KOPT-K1 (cell line): Measurements from ENCODE around the gene EIF2S2.
A peak's percentile ranks its signal among the peaks of the same experiment; 100 is the strongest.
"Not testable (repeated sequence)": the region's sequence is repeated elsewhere in the genome, so short reads cannot be mapped to it uniquely, and the experiment has no call there.

Source experiments
- H3K27ac ChIP-seq: fragments of 200-600 bp; sonication (generic); 2 replicates; pipeline ENCODE4 v1.5.1; 2016; ENCODE audit warnings: antibody characterized with exemption, mild to moderate bottlenecking, low read depth, low read length; ENCODE audit not compliant: poor library complexity, severe bottlenecking
- H3K36me3 ChIP-seq: fragments of 200-600 bp; sonication (generic); 2 replicates; pipeline ENCODE4 v1.5.1; 2017; ENCODE audit warnings: antibody characterized with exemption, mild to moderate bottlenecking, low read length, moderate library complexity; ENCODE audit not compliant: insufficient read depth
- H3K9me3 ChIP-seq: fragments of 200-600 bp; sonication (generic); 2 replicates; pipeline ENCODE4 v1.5.1; 2017; ENCODE audit warnings: antibody characterized with exemption, low read length, mild to moderate bottlenecking; ENCODE audit not compliant: insufficient read depth, poor library complexity, severe bottlenecking

EIF2S2 gene, protein sequence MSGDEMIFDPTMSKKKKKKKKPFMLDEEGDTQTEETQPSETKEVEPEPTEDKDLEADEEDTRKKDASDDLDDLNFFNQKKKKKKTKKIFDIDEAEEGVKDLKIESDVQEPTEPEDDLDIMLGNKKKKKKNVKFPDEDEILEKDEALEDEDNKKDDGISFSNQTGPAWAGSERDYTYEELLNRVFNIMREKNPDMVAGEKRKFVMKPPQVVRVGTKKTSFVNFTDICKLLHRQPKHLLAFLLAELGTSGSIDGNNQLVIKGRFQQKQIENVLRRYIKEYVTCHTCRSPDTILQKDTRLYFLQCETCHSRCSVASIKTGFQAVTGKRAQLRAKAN

DNA sequence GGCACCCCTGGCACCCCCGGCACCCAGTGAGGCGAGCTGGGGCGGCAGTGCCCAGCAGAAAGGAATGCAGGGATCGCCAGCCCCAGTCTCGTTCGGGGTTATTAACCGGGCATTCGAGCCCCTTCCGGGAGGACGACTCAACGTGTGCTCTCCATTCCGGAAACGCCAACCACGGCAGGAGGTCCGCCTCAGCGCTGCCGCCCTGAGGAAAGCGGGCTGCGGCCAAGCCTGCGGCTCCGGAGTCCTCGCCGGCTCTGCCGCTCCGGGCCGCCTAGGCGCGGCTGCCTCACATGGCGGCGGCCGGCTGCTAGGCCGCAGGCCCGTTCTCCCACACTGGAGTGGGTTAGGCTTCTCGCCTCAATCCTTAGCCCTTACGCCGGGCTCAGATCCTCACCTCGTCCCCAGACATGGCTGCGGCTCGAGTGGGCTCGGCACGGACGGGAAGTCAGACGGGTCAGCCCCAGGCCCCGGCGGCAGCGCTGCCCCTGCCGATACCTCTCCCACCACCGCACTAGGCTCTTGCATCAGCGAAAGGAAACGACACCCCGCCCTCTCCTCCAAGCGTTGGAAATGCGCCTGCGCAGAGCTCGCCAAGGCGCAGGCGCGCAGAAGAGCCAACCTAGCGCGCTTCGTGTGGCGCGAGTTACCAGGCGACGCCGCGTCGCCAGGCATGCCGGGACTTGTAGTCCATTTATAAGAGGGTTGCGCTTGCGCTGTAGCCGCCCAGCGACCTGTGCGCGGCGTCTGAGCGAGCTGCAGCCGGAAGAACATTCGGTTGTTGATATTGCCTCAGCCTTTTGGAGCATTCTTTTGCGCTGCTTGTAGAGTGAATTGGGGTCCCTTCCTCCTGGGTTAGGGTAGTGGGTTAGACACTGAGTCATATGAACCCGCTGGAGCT, at the start of gene EIF2S2:
Gene EIF2S2 (minus strand): TSS at position 542 of the 898 bp plus-strand sequence. CDS start 133 bp downstream, at position 409.
- Histone ChIP-seq H3K36me3 (peaks cover 36% of the 10 kb centered on the region), H3K27ac (peak within 1 kb of the TSS; percentile 94), H3K9me3 (no peaks in the 10 kb centered on the region)

DNA sequence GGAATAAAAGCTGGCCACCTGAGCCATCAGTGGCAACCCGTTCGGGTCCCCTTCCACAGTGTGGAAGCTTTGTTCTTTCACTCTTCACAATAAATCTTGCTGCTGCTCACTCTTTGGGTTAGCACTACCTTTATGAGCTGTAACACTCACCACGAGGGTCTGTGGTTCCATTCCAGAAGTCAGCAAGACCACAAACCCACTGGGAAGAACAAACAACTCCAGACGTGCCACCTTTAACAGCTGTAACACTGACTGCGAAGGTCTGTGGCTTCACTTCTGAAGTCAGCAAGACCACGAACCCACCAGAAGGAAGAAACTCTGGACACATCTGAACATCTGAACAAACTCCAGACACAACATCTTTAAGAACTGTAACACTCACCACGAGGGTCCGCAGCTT, 45.7 kb upstream of the EIF2S2 start:
- H3K9me3 ChIP-seq, H3K36me3 ChIP-seq, H3K27ac ChIP-seq: not testable (repeated sequence)

DNA sequence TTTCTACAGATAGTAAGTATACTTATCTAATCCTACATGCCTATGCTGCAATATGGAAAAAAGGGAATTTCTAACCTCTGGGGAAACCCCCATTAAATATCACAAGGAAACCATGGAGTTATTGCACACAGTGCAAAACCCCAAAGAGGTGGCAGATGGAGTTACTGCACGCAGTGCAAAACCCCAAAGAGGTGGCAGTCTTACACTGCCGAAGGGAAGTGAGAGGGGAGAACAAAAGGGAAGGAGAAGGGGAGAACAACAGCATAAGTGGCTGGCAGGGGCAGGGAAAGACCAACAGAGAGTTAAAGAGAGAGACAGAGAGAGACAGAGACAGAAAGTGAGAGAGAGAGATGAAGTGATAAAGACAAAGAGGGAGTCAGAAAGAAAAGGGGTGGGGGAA, 43.8 kb upstream of the EIF2S2 start:
- H3K9me3 ChIP-seq, result no peaks in the 10 kb centered on the region
- no peaks in the 10 kb centered on the region for H3K36me3 ChIP-seq
- no peak overlapping the region for H3K27ac ChIP-seq

DNA sequence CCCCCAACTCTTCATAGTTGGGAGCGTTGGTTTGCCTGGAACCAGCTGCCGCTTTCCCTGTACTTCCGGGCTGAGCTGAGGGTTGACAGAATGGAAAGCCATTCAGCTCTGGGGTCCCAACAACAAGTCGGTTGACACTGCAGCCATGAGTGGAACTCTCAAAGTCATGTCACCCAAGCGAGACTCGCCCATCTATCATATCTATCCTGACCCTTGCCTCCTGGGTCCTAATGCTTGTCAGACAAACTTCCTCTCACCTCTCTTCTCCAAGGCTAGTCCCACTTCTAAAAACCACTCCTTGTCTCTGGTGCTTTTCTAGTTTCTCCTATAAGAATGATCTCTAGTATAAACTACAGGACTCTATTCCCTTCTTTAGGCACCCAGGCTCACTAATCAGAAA, 41.1 kb upstream of the EIF2S2 start:
- not testable (repeated sequence) for H3K9me3 ChIP-seq, H3K27ac ChIP-seq, H3K36me3 ChIP-seq

DNA sequence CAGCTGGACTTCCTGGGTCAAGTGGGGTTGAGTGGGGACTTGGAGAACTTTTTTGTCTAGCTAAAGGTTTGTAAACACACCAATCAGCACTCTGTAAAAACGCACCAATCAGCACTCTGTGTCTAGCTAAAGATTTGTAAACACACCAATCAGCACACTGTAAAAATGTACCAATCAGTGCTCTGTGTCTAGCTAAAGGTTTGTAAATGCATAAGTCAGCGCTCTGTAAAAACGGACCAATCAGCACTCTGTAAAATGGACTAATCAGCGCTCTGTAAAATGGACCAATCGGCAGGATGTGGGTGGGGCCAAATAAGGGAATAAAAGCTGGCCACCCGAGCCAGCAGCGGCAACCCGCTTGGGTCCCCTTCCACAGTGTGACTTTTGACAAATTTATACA, 40.0 kb upstream of the EIF2S2 start:
- H3K9me3 ChIP-seq, H3K36me3 ChIP-seq, H3K27ac ChIP-seq: not testable (repeated sequence)

DNA sequence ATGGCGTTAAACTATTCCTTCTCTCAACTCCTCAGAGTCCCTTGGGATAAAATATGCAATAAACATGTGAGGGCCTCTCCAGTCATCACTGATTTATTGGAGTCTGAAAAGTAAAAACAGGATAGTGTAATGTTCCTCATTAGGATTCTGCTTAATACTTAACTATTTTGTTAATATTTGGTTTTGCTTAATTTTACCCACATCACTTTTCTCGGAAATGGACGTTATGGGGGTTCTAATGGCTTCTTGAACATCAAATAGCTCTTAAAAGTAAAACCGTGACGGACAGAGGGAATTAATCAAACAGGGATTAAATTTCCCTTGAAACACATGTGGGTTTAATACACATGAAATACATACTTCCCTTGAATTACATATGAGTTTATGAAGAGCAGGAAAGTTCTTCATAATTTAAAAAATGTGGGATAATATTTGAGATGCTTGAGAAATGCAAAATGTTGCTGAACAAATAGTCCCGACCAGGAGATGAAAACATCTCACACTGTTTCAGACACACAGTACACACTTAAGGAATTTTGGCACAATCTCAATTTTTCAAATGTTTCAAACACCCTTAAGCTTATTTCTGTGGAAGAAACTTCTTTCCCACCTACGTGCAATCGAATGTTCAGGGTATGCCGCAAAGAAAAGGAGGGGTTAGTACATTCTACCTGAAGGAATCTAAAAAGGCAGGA, 38.4 kb upstream of the EIF2S2 start:
- Histone ChIP-seq H3K27ac (no peak overlapping the region), H3K9me3 (no peaks in the 10 kb centered on the region), H3K36me3 (no peaks in the 10 kb centered on the region)

DNA sequence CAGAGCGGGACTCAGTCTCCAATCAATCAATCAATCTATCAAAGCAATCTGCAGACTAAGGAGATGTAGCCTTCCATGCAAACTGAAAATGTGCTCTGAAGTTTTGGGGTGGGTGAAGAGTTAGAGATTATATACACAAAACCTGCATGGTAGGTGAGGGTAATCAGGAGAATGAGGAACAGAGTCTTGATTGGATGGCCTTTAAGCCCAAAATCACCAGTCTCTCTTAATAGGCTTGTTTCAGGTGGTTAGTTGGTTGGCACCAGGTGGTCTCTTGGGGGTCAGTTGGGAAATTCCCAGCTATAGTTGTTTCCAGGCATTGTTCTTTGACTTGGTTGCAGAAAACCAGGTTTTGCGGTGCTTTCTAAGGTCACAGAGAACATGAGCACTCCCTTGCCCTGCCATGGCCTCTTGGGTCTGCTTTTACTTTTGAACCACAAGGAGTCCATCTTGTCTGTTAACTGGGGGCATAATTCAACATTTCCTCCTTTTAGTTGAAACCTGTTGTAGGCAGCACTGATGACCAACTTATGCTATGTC, 33.3 kb upstream of the EIF2S2 start:
- Histone ChIP-seq H3K27ac (no peak overlapping the region), H3K36me3 (no peaks in the 10 kb centered on the region), H3K9me3 (no peaks in the 10 kb centered on the region)

DNA sequence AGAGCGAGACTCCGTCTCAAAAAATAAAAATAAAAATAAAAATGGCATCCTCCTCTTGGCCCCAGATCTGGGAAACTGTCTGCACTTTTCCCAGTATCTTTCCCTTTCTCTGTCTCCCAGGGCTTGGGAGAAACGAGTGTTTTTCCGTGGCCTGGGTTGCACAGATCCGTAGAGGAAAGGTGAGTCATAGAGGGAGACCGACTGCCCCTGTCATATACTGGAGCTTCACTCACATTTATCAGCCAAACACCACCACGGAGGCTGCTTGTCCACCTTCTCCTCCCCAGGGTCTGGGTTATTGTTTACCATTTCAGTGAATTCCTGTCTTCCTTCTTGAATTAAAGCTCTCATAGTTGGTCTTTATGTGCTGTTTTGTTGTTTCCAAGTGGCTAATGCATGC, 31.9 kb upstream of the EIF2S2 start:
- Histone ChIP-seq H3K27ac (no peak overlapping the region), H3K9me3 (no peaks in the 10 kb centered on the region), H3K36me3 (no peaks in the 10 kb centered on the region)

DNA sequence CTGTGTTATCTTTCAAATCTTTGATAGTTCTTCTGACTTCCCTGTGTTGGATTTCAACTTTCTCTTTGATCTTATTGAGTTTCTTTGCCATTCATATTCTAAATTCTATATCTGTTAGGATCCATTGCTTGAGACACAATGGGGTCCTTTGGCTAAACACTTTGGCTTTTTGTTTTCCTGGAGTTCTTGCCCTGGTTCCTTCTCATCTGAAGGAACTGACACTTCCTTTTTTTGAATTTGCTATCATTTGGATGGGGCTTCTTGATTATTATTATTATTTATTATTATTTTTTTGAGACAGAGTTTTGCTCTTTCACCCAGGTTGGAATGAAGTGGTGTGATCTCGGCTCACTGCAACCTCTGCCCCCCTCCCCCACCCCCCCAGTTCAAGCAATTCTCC, 30.1 kb upstream of the EIF2S2 start:
- Histone ChIP-seq H3K9me3 (no peaks in the 10 kb centered on the region), H3K27ac (no peak overlapping the region), H3K36me3 (no peaks in the 10 kb centered on the region)

DNA sequence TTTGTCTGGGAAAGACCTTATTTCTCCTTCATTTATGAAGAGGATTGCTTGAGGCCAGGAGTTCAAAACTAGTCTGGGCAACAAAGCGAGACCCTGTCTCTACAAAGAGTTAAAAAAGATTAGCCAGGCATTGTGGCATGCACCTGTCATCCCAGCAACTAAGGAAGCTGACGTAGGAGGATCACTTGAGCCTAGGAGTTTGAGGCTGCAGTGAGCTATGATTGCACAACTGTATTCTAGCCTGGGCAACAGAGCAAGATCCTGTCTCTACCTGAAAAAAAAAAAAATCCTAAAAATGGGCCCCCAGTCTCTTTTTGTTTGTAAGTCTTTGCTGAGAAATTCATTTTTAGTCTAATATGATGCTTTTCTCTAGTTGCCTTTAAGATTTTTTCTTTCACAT, 29.2 kb upstream of the EIF2S2 start:
- Histone ChIP-seq H3K9me3 (no peaks in the 10 kb centered on the region), H3K36me3 (no peaks in the 10 kb centered on the region)

DNA sequence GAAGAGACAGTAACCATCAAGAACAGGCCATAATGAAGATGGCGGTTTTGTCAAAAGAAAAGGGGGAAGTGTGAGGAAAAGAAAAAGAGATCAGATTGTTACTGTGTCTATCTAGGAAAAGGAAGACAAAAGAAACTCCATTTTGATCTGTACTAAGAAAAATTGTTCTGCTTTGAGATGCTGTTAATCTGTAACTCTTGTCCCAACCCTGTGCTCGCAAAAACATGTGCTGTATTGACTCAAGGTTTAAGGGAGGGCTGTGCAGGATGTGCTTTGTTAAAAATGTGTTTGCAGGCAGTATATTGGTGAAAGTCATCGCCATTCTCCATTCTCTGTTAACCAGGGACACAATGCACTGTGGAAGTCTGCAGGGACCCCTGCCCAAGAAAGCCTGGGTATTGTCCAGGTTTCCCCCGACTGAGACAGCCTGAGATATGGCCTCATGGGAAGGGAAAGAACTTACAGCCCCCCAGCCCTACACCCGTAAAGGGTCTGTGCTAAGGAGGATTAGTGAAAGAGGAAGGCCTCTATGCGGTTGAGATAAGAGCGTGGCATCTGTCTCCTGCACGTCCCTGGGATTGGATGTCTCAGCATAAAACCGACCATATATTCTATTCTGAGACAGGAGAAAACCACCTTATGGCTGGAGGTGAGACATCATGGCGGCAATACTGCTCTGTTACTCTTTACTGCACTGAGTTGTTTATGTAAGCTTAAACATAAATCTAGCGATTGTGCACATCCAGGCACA, 23.7 kb upstream of the EIF2S2 start:
- not testable (repeated sequence) for H3K27ac ChIP-seq, H3K9me3 ChIP-seq, H3K36me3 ChIP-seq

More for the DNA sequence above, 29.2 kb upstream of the EIF2S2 start:
- no peak overlapping the region for H3K27ac ChIP-seq

DNA sequence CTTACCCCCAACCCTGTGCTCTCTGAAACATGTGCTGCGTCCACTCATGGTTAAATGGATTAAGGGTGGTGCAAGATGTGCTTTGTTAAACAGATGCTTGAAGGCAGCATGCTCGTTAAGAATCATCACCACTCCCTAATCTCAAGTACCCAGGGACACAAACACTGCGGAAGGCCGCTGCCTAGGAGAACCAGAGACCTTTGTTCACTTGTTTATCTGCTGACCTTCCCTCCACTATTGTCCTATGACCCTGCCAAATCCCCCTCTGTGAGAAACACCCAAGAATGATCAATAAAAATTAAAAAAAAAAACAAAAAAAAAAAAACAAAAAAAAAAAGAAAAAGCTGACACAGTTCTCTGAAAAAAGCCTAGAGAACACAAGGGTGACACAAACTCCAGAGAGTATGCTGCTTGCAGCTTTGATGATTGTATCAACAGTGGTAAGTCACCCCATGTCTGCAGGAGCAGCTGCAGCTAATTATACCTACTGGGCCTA, 21.4 kb upstream of the EIF2S2 start:
- not testable (repeated sequence) for H3K9me3 ChIP-seq, H3K36me3 ChIP-seq, H3K27ac ChIP-seq

DNA sequence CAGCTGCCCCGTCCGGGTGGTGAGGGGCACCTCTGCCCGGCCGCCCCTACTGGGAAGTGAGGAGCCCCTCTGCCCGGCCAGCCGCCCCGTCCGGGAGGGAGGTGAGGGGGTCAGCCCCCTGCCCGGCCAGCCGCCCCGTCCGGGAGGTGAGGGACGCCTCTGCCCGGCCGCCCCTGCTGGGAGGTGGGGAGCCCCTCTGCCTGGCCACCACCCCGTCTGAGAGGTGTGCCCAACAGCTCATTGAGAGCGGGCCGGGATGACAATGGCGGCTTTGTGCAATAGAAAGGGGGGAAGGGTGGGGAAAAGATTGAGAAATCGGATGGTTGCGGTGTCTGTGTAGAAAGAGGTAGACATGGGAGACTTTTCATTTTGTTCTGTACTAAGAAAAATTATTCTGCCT, 20.9 kb upstream of the EIF2S2 start:
- H3K36me3 ChIP-seq, H3K9me3 ChIP-seq, H3K27ac ChIP-seq: not testable (repeated sequence)

DNA sequence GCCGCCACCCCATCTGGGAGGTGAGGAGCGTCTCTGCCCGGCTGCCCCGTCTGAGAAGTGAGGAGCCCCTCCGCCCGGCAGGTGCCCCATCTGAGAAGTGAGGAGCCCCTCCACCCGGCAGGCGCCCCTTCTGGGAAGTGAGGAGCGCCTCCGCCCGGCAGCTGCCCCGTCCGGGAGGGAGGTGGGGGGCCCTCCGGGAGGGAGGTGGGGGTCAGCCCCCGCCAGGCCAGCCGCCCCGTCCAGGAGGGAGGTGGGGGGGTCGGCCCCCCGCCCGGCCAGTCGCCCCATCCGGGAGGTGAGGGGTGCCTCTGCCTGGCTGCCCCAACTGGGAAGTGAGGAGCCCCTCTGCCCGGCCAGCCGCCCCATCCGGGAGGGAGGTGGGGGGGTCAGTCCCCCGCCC, 20.4 kb upstream of the EIF2S2 start:
- H3K27ac ChIP-seq, H3K36me3 ChIP-seq, H3K9me3 ChIP-seq: not testable (repeated sequence)
